ENCODE results near the gene ZBTB7C.

The ZBTB7C gene

GRCh38 chr18:48417985-48418384, 8.8 kb upstream of the ZBTB7C start:
- DNase-seq = no peak

GRCh38 chr18:48413342-48413741, 4.2 kb upstream of the ZBTB7C start:
- no peak for DNase-seq

- no peak for DNase-seq
Observed at GRCh38 chr18:48412339-48412929, 3.3 kb upstream of the ZBTB7C start.

- DNase-seq = peak; percentile 51
Observed at GRCh38 chr18:48410095-48410920, 1.1 kb upstream of the ZBTB7C start.

GRCh38 chr18:48409591-48410094, 460 bp upstream of the ZBTB7C start:
- no peak for DNase-seq

- DNase-seq = no peak
Observed at GRCh38 chr18:48408111-48408726, 964 bp downstream of the ZBTB7C start.

GRCh38 chr18:48407358-48407757, 1.8 kb downstream of the ZBTB7C start:
- no peak for DNase-seq

GRCh38 chr18:48405978-48406377, 3.2 kb downstream of the ZBTB7C start:
- no peak for DNase-seq

- DNase-seq = no peak
Observed at GRCh38 chr18:48404716-48405507, 4.3 kb downstream of the ZBTB7C start.

GRCh38 chr18:48402953-48403352, 6.2 kb downstream of the ZBTB7C start:
- no peak for DNase-seq

- DNase-seq = no peak
Observed at GRCh38 chr18:48399303-48400075, 9.7 kb downstream of the ZBTB7C start.

- DNase-seq = no peak
Observed at GRCh38 chr18:48398074-48398473, 11.1 kb downstream of the ZBTB7C start.

GRCh38 chr18:48397021-48397420, 12.2 kb downstream of the ZBTB7C start:
- no peak for DNase-seq

- DNase-seq = no peak
Observed at GRCh38 chr18:48396561-48396960, 12.6 kb downstream of the ZBTB7C start.

GRCh38 chr18:48395646-48396045, 13.5 kb downstream of the ZBTB7C start:
- DNase-seq = no peak

GRCh38 chr18:48394176-48394575, 15.0 kb downstream of the ZBTB7C start:
- DNase-seq = no peak

GRCh38 chr18:48393776-48394175, 15.4 kb downstream of the ZBTB7C start:
- DNase-seq = no peak

GRCh38 chr18:48393170-48393569, 16.0 kb downstream of the ZBTB7C start:
- no peak for DNase-seq

- DNase-seq = no peak
Observed at GRCh38 chr18:48392268-48392667, 16.9 kb downstream of the ZBTB7C start.

- DNase-seq = no peak
Observed at GRCh38 chr18:48391868-48392267, 17.3 kb downstream of the ZBTB7C start.

- no peak for DNase-seq
Observed at GRCh38 chr18:48390641-48391040, 18.5 kb downstream of the ZBTB7C start.

- DNase-seq = no peak
Observed at GRCh38 chr18:48388478-48388877, 20.7 kb downstream of the ZBTB7C start.
